HCT116 (cell line): ENCODE data around the gene TARBP2. TPM values are rescaled to one million over a fixed set of nuclear protein-coding genes. Genes with fewer than 3 reads are reported as not detected.

Experiments
- ATAC-seq: fragments of 200-7000 bp; cut with Tn5 transposase; 2 replicates; pipeline ENCODE4 v1.9.1; 2020; ENCODE audit warnings: mild to moderate bottlenecking, moderate library complexity
- BruUV-seq: library from RNA; stranded (reverse); fragments of 400-500 nt; replicated peaks from 2 replicates; lab custom pipeline; 2021; lab: Mats Ljungman, UMichigan
- CTCF ChIA-PET: fragments of 300-600 bp; sonication (Branson Sonifier 250); formaldehyde crosslinking; loops from one replicate; lab custom pipeline; 2021; ENCODE audit warnings: antibody characterized with exemption; lab: Charles Lee
- POLR2A ChIA-PET: fragments of 300-600, 350-600 bp; sonication (Branson Sonifier 250); formaldehyde crosslinking; loops from one replicate; lab custom pipeline; 2021; ENCODE audit warnings: antibody characterized with exemption; lab: Charles Lee
- RAD21 ChIA-PET, 2 experiments: fragments of 300-600 bp; sonication (Branson Sonifier 250); formaldehyde crosslinking; loops; one replicate each; lab custom pipeline; 2023; ENCODE audit warnings: low total read pairs in 2 of 2; ENCODE audit not compliant: uncharacterized antibody in 2 of 2, unreplicated experiment in 2 of 2, low non-redundant PET in 1 of 2; lab: Charles Lee
- DNase-seq: peaks from one replicate; pipeline ENCODE4 v3.0.0-alpha.2; 2010; ENCODE audit warnings: low read depth, low spot score
- H2AFZ ChIP-seq: fragments of 200-600 bp; shearing (Covaris generic), sonication (generic); 2 replicates; pipeline ENCODE4 v1.6.1; 2017; ENCODE audit warnings: low read depth, mixed run types, mixed read lengths, antibody characterized with exemption, low read length; ENCODE audit not compliant: poor library complexity, severe bottlenecking
- H3K27ac ChIP-seq: 2 replicates; pipeline ENCODE4 v1.5.1; 2012; ENCODE audit warnings: low read depth, low read length
- H3K27me3 ChIP-seq: fragments of 200-600 bp; sonication (generic); 2 replicates; pipeline ENCODE4 v1.6.1; 2016; ENCODE audit warnings: mixed run types, low read length, mixed read lengths; ENCODE audit not compliant: insufficient read depth
- H3K36me3 ChIP-seq, 2 experiments: fragments of 200-500 bp in 1 of 2; fragments of 200-600 bp in 1 of 2; sonication (Bioruptor generic) in 1 of 2; sonication (generic) in 1 of 2; 2 replicates each; pipeline versions ENCODE4 v1.5.1 to v1.6.1; 2014 to 2016; ENCODE audit warnings: low read length in 2 of 2, inconsistent platforms in 1 of 2, mixed read lengths in 1 of 2, mixed run types in 1 of 2; ENCODE audit not compliant: insufficient read depth in 2 of 2, control insufficient read depth in 1 of 2
- H3K4me1 ChIP-seq, 2 experiments: fragments of 200-600 bp in 1 of 2; sonication (generic) in 1 of 2; 2 replicates each; pipeline versions ENCODE4 v1.5.1 to v1.6.1; 2012 to 2017; ENCODE audit warnings: low read length in 2 of 2, inconsistent platforms in 1 of 2, mild to moderate bottlenecking in 1 of 2, mixed read lengths in 1 of 2, mixed run types in 1 of 2, moderate library complexity in 1 of 2; ENCODE audit not compliant: insufficient read depth in 2 of 2, control insufficient read depth in 1 of 2
- H3K4me2 ChIP-seq: fragments of 200-600 bp; sonication (generic); 2 replicates; pipeline ENCODE4 v1.6.1; 2017; ENCODE audit warnings: mixed run types, low read length, mixed read lengths
- H3K4me3 ChIP-seq, 2 experiments: fragments of 200-600 bp in 1 of 2; sonication (generic) in 1 of 2; replicated peaks in 1 of 2; 2 replicates each; pipeline ENCODE4 v1.5.1; 2011 to 2016; ENCODE audit warnings: low read length in 2 of 2, control low read depth in 1 of 2, low read depth in 1 of 2, mild to moderate bottlenecking in 1 of 2, mixed read lengths in 1 of 2, mixed run types in 1 of 2
- H3K79me2 ChIP-seq: fragments of 200-600 bp; sonication (generic); 2 replicates; pipeline ENCODE4 v1.6.1; 2017; ENCODE audit warnings: mild to moderate bottlenecking, mixed run types, low read length, moderate library complexity, mixed read lengths; ENCODE audit not compliant: insufficient read depth
- H3K9ac ChIP-seq: fragments of 200-600 bp; sonication (generic); 2 replicates; pipeline ENCODE4 v1.6.1; 2016; ENCODE audit warnings: low read length, mixed read lengths
- H3K9me2 ChIP-seq: fragments of 200-600 bp; sonication (generic), shearing (Covaris generic); 2 replicates; pipeline ENCODE4 v1.6.1; 2017; ENCODE audit warnings: mixed run types, mild to moderate bottlenecking, moderate library complexity; ENCODE audit not compliant: insufficient read depth
- H3K9me3 ChIP-seq, 2 experiments: fragments of 200-500 bp in 1 of 2; fragments of 200-600 bp in 1 of 2; sonication (Bioruptor generic) in 1 of 2; sonication (generic) in 1 of 2; 2 replicates each; pipeline ENCODE4 v1.6.1; 2014 to 2017; ENCODE audit warnings: low read length in 2 of 2, mixed read lengths in 2 of 2, inconsistent platforms in 1 of 2, low read depth in 1 of 2, mild to moderate bottlenecking in 1 of 2, mixed run types in 1 of 2, moderate library complexity in 1 of 2; ENCODE audit not compliant: control insufficient read depth in 1 of 2, insufficient read depth in 1 of 2
- H4K20me1 ChIP-seq: fragments of 200-600 bp; sonication (generic), shearing (Covaris generic); 2 replicates; pipeline ENCODE4 v1.6.1; 2017; ENCODE audit warnings: mixed run types, mild to moderate bottlenecking, moderate library complexity; ENCODE audit not compliant: insufficient read depth
- CBX3 ChIP-seq: IDR thresholded peaks from 2 replicates; pipeline ENCODE4 v1.6.1; 2012; ENCODE audit warnings: low read depth
- EGR1 ChIP-seq: IDR thresholded peaks from 2 replicates; pipeline ENCODE4 v1.6.1; 2012; ENCODE audit warnings: low read depth
- JUND ChIP-seq: IDR thresholded peaks from 2 replicates; pipeline ENCODE4 v1.6.1; 2012
- POLR2A ChIP-seq: IDR thresholded peaks from 2 replicates; pipeline ENCODE4 v1.7.0; 2011; ENCODE audit warnings: borderline replicate concordance; ENCODE audit not compliant: insufficient read depth, insufficient read length; ENCODE audit errors: extremely low read depth
- POLR2AphosphoS5 ChIP-seq: IDR thresholded peaks from 2 replicates; pipeline ENCODE4 v1.6.1; 2011; ENCODE audit warnings: mild to moderate bottlenecking, low read depth, low read length, moderate library complexity
- RAD21 ChIP-seq: IDR thresholded peaks from 2 replicates; pipeline ENCODE4 v1.6.1; 2012; ENCODE audit warnings: low read depth, mild to moderate bottlenecking
- SRF ChIP-seq: IDR thresholded peaks from 2 replicates; pipeline ENCODE4 v1.6.1; 2012; ENCODE audit warnings: low read depth
- TCF7L2 ChIP-seq: IDR thresholded peaks from 2 replicates; pipeline ENCODE4 v1.7.0; 2011; ENCODE audit warnings: borderline replicate concordance, inconsistent platforms; ENCODE audit not compliant: insufficient read depth, insufficient read length; ENCODE audit errors: extremely low read depth
- YY1 ChIP-seq: IDR thresholded peaks from 2 replicates; pipeline ENCODE4 v1.6.1; 2011; ENCODE audit warnings: low read length, low read depth, moderate library complexity, mild to moderate bottlenecking; ENCODE audit not compliant: insufficient replicate concordance; ENCODE audit errors: extremely low read depth
- ZFX ChIP-seq: fragments of 450-650 bp; IDR thresholded peaks from 2 replicates; pipeline ENCODE4 v1.6.1; 2017
- ZNF274 ChIP-seq: fragments of 200-500 bp; sonication (Bioruptor generic); IDR thresholded peaks from 2 replicates; pipeline ENCODE4 v1.6.1; 2014; ENCODE audit warnings: mild to moderate bottlenecking, low read depth, low read length, inconsistent platforms
- intact Hi-C: fragments of 100-400 bp; cut with micrococcal nuclease; formaldehyde crosslinking; loops from 2 replicates; pipeline ENCODE4 v1.10.0; 2022
- total RNA-seq: library from RNA; stranded (reverse); gene quantifications from one replicate; pipeline ENCODE4 v1.2.1, GENCODE V29; 2021; ENCODE audit not compliant: unreplicated experiment
- TF ChIP-seq, protein P1 (sequence below): IDR thresholded peaks from 2 replicates; pipeline ENCODE4 v1.6.1; 2012
- TF ChIP-seq, protein P2 (sequence below): IDR thresholded peaks from 2 replicates; pipeline ENCODE4 v1.6.1; 2012

The TARBP2 gene
- total RNA-seq, 1 experiment from 2014 or later = 40.1 TPM

- Histone ChIP-seq H3K9ac (no peak overlapping the region), H3K4me3 (no peak overlapping the region)
- intact Hi-C loops = no loop called here
- TF ChIP-seq TCF7L2 (no peak), SRF (no peak), RAD21 (no peak), POLR2A (no peak)
- TF ChIP-seq, all 23 proteins: peak for 0
- H3K4me2 ChIP-seq = no peak overlapping the region
- no peaks in the 10 kb centered on the region for H3K9me3 ChIP-seq
- ChIA-PET CTCF (no interaction called here), RAD21 (no interaction called here), POLR2A (no interaction called here)
- H3K4me1 ChIP-seq = peaks cover 0 to 20% of the 10 kb centered on the region in 2 experiments; a peak in 2 of 4 replicates
- BruUV-seq = TSS peak; percentile 9
- peaks cover 26 to 44% of the 10 kb centered on the region in 2 experiments for H3K36me3 ChIP-seq
- H4K20me1 ChIP-seq = peaks cover 2% of the 10 kb centered on the region; the same call in 1 of the 2 replicates
- DNase-seq (no peak), ATAC-seq (no peak)
- no peak overlapping the region for H2AFZ ChIP-seq
- no peaks in the 10 kb centered on the region for H3K9me2 ChIP-seq
- H3K79me2 ChIP-seq = peaks cover 10% of the 10 kb centered on the region
- no peak overlapping the region for H3K27ac ChIP-seq
- H3K27me3 ChIP-seq = no peaks in the 10 kb centered on the region
These were observed 16.2 kb upstream of the TARBP2 start for GRCh38 chr12:53484686-53485575.

DNA sequence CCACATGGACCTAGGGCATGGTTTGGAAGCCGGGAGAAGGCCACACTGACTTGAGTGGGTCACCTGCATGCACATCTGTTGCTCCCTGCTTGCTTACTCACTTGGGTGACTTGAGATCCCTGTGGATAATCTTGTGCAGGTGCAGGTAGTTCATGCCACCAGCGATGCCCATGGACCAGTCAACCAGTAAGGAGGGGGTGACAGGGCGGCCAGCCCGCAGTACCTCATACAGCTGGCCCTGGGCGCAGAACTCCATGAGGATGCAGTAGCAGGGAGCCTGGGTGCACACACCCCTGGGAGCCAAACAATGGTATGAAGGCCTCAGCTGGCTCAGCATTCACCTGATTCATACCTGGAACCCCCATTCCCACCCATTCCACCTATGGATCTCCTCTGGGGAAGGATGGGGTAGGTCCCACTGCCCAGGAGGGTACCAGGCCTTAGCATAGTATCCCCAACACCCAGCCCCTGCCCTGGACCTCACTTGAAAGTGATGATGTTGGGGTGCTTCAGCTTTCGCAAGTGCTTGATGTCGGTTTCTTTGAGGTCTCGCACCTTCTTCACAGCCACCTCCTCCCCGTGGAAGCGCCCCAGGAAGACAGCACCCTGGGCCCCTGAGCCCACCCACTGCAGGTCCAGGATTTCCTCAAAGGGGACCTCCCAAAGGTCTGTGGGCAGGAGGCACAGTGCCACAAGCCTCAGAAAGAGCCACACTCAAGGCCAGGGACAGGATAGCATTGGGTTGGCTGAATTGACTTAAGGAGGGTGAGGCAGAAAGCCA is 14.9 kb upstream of the TARBP2 start:
- BruUV-seq = no TSS peak
- ChIA-PET RAD21 (no interaction called here), CTCF (no interaction called here), POLR2A (no interaction called here)
- H3K9me3 ChIP-seq = no peaks in the 10 kb centered on the region
- ATAC-seq (no peak), DNase-seq (no peak)
- H3K36me3 ChIP-seq = peaks cover 14 to 35% of the 10 kb centered on the region in 2 experiments; a peak in 3 of 4 replicates
- TF ChIP-seq, protein P1, sequence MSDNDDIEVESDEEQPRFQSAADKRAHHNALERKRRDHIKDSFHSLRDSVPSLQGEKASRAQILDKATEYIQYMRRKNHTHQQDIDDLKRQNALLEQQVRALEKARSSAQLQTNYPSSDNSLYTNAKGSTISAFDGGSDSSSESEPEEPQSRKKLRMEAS = no peak
- TF ChIP-seq ZFX (no peak), CBX3 (no peak), ZNF274 (no peak), JUND (no peak), POLR2AphosphoS5 (no peak; the same call in 1 of the 2 replicates), EGR1 (no peak), YY1 (no peak), POLR2A (no peak)
- TF ChIP-seq, protein P2, sequence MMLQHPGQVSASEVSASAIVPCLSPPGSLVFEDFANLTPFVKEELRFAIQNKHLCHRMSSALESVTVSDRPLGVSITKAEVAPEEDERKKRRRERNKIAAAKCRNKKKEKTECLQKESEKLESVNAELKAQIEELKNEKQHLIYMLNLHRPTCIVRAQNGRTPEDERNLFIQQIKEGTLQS = no peak
- intact Hi-C loops = no loop called here
- H3K4me3 ChIP-seq = no peak overlapping the region
- H3K27me3 ChIP-seq = no peaks in the 10 kb centered on the region
- no peaks in the 10 kb centered on the region; the same call in 1 of the 2 replicates for H4K20me1 ChIP-seq
- H3K4me1 ChIP-seq = peaks cover 0 to 9% of the 10 kb centered on the region in 2 experiments; a peak in 2 of 4 replicates
- H3K27ac ChIP-seq = no peak overlapping the region
- no peak overlapping the region for H3K9ac ChIP-seq
- H2AFZ ChIP-seq = no peak overlapping the region
- no peak overlapping the region for H3K4me2 ChIP-seq
- no peaks in the 10 kb centered on the region for H3K9me2 ChIP-seq
- H3K79me2 ChIP-seq = peaks cover 3% of the 10 kb centered on the region; the same call in 1 of the 2 replicates
